Spinal cord (tissue), 10 donors: Measurements from ENCODE around the gene GCK. TPM values are rescaled to one million over a fixed set of nuclear protein-coding genes. Genes with fewer than 3 reads are reported as not detected.
A peak's percentile ranks its signal among the peaks of the same experiment; 100 is the strongest.

Source experiments
- DNase-seq, 6 donors: peaks; one replicate each; pipeline versions ENCODE4 v3.0.0 to v3.0.0-alpha.2; 2013 to 2015; ENCODE audit warnings: low spot score in 6 of 6, low read depth in 4 of 6
- H3K27ac ChIP-seq: one replicate; pipeline ENCODE4 v1.5.1; 2013; ENCODE audit warnings: low read depth, low read length, control low read depth
- H3K27me3 ChIP-seq: one replicate; pipeline ENCODE4 v1.6.1; 2013; ENCODE audit warnings: low read length; ENCODE audit not compliant: control insufficient read depth, insufficient read depth
- H3K36me3 ChIP-seq: one replicate; pipeline ENCODE4 v1.6.1; 2013; ENCODE audit warnings: low read length; ENCODE audit not compliant: control insufficient read depth, insufficient read depth
- H3K4me1 ChIP-seq: one replicate; pipeline ENCODE4 v1.6.1; 2013; ENCODE audit warnings: low read length; ENCODE audit not compliant: control insufficient read depth, insufficient read depth
- H3K4me3 ChIP-seq: one replicate; pipeline ENCODE4 v1.5.1; 2013; ENCODE audit warnings: low read depth, low read length, control low read depth
- H3K9me3 ChIP-seq: one replicate; pipeline ENCODE4 v1.6.1; 2013; ENCODE audit warnings: low read length; ENCODE audit not compliant: control insufficient read depth, insufficient read depth
- WGBS: methylation state at CpG from one replicate; pipeline ENCODE4 v1.1.5; 2013; ENCODE audit warnings: missing lambda C conversion rate; ENCODE audit not compliant: insufficient coverage; 5-methylcytosine and 5-hydroxymethylcytosine counted together
- polyA plus RNA-seq, 2 donors: library from polyadenylated mRNA; unstranded; fragments of 120-200 nt; gene quantifications; one replicate each; pipeline ENCODE4 v1.2.1, GENCODE V29; 2013; ENCODE audit not compliant: insufficient read length in 2 of 2
- total RNA-seq, 2 donors: library from RNA; depleted of rRNA in 1 of 2; stranded (reverse); fragments of 120-200 nt in 1 of 2; fragments of >200 nt in 1 of 2; gene quantifications; one replicate each; pipeline versions ENCODE4 v1.2.3 to v1.2.4, GENCODE V29; 2013 to 2014
- donor health status: healthy.

The GCK gene
- total and polyA plus RNA-seq, 4 donors, result 4.8 to 14.0 (median 9.5) TPM

DNA sequence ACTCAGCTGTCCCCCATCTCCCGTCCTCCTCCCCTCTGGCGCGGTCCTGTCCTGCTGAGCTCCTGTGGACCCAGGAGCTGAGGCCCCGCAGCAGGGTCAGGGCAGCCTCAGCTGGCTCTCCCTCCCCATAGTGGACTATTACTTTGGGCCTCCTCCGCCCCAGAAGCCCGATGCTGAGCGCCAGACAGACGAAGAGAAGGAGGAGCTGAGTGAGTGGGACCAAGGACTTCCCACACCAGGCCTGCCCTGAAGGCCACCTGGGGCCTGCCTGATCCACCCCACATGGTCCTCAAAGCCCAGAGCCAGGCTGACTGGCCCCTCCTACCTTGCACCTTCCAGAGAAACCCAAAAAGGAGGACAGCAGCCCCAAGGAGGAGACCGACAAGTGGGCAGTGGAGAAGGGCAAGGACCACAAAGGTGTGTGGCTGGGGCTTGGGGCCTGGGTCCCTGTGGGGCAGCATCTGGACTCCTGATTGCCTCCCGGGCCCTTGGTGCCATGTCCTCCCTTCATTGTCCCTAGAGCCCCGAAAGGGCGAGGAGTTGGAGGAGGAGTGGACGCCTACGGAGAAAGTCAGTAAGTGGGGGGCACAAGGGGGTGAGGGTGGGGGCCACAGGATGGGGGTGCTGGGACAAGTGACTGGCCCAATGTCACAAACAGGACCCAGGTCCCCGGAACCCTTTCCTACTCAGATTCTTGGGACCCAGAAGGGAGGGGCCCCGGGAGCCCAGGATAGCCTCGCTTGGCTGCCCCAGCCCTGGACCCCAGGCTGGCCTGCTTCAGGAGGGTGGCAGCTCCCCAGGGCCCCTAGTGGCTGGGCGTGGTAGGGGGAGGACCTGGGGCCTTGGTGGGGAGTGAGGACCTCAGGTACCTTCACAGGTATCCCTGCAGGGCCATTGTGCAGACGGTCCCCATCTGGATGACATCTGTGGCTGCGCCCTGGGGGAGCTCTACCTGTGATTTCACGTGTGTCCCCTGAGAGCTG is 80.2 kb downstream of the GCK start:
- Histone ChIP-seq H3K9me3 (no peaks in the 10 kb centered on the region), H3K27me3 (peaks cover 2% of the 10 kb centered on the region), H3K4me3 (no peak overlapping the region), H3K36me3 (peaks cover 78% of the 10 kb centered on the region), H3K27ac (no peak overlapping the region), H3K4me1 (peaks cover 71% of the 10 kb centered on the region)
- 89% methylated on average over 14 of the region's 21 CpGs for WGBS
- DNase-seq, result no peak

GRCh38 chr7:44107961-44108767 is 81.1 kb downstream of the GCK start:
- Histone ChIP-seq H3K9me3 (no peaks in the 10 kb centered on the region), H3K4me1 (peaks cover 72% of the 10 kb centered on the region), H3K36me3 (peaks cover 69% of the 10 kb centered on the region), H3K27me3 (peaks cover 2% of the 10 kb centered on the region), H3K4me3 (no peak overlapping the region), H3K27ac (no peak overlapping the region)
- 92% methylated on average over 18 of the region's 21 CpGs for WGBS
- DNase-seq, result no peak

DNA sequence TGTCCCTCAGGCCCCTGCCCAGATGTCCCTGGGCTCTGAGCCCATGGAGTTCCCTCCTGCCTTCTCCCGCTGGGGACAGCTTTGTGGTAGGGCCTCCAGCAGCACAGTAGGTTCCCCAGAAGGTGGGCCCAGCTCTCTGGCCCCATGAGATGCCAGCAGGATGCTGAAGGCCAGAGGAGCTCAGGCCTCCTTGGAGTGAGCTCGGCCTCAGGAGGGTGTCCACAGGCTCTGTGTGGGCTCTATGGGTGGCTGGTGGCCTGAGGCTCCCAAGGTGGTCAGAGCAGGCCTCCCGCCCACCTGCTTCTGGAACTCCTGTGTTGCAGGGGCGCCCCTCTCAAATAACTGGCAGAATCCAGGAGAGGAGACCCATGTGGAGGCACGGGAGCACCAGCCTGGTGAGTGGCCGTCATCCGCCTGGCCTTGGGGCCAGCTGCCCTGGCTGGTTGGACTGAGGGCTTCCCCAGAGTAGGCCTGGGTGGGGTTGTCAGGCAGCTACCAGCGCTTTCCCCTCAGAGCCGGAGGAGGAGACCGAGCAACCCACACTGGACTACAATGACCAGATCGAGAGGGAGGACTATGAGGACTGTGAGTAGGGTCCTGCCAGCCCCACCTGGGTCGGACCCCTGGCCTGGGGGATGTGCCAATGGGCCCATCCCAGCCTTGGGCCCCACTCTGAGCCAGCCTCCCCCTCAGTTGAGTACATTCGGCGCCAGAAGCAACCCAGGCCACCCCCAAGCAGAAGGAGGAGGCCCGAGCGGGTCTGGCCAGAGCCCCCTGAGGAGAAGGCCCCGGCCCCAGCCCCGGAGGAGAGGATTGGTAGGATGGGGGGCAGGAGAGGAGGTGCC is 81.9 kb downstream of the GCK start:
- peaks cover 72% of the 10 kb centered on the region for H3K4me1 ChIP-seq
- H3K27ac ChIP-seq, result no peak overlapping the region
- DNase-seq, result no peak
- H3K4me3 ChIP-seq, result no peak overlapping the region
- no peaks in the 10 kb centered on the region for H3K9me3 ChIP-seq
- H3K36me3 ChIP-seq, result peaks cover 60% of the 10 kb centered on the region
- H3K27me3 ChIP-seq, result peaks cover 2% of the 10 kb centered on the region
- WGBS, result 96% methylated on average over 14 of the region's 18 CpGs

DNA sequence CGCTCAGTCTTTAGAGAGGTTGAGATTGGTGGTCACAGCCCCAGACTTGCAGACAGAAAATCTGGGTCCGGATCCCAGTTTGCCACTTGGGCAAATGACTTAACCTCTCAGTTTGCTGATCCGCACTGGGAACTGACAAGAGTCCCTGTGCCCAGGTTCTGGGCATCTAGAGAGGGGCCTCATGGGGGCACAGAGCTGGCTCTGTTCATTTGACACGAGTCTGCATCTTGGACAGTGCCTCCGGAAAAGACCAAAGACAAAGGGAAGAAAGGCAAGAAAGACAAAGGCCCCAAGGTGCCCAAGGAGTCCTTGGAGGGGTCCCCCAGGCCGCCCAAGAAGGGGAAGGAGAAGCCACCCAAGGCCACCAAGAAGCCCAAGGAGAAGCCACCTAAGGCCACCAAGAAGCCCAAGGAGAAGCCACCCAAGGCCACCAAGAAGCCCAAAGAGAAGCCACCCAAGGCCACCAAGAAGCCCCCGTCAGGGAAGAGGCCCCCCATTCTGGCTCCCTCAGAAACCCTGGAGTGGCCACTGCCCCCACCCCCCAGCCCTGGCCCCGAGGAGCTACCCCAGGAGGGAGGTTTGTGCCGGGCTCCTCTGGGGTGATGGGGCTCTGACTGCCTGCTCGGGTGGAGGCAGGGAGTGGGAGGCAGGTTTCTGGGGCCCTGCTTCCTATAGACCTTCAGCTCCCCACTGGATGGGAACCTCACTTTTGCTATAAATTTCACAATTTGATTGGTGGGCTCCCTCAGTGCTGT is 82.8 kb downstream of the GCK start:
- Histone ChIP-seq H3K27ac (no peak overlapping the region), H3K27me3 (peaks cover 2% of the 10 kb centered on the region), H3K4me3 (no peak overlapping the region), H3K4me1 (peaks cover 72% of the 10 kb centered on the region), H3K9me3 (no peaks in the 10 kb centered on the region), H3K36me3 (peaks cover 52% of the 10 kb centered on the region)
- WGBS, result 93% methylated on average over 7 of the region's 10 CpGs
- no peak for DNase-seq

DNA sequence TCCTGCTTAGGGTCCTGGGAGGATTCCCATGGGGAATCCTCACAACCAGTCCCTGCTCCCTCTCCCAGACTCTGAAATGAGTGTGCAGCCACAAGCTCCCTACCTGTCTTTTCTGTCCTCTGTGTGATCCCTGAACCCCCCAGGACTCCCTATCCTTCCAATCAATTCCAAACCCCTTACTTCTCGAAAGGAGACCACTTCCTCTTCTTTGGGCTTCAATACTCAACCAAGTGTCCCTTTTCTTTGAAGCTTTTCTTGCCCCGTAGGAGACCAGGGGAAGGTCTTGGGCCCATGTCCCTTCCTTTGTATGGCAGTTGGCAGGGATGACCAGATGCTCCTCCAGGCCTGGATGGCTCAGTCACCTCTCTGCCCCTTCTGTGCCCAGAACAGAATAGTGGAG is 83.4 kb downstream of the GCK start:
- Histone ChIP-seq H3K27ac (peak overlapping the region; percentile 82), H3K4me3 (peak overlapping the region; percentile 52), H3K36me3 (peaks cover 45% of the 10 kb centered on the region), H3K4me1 (peaks cover 72% of the 10 kb centered on the region), H3K9me3 (no peaks in the 10 kb centered on the region), H3K27me3 (peaks cover 2% of the 10 kb centered on the region)
- WGBS, result 54% methylated on average over 2 of the region's 2 CpGs
- DNase-seq, result no peak

- H3K9me3 ChIP-seq, result no peaks in the 10 kb centered on the region
- H3K27me3 ChIP-seq, result peaks cover 2% of the 10 kb centered on the region
- peak overlapping the region; percentile 82 for H3K27ac ChIP-seq
- H3K4me1 ChIP-seq, result peaks cover 69% of the 10 kb centered on the region
- peaks cover 38% of the 10 kb centered on the region for H3K36me3 ChIP-seq
- H3K4me3 ChIP-seq, result peak overlapping the region; percentile 52
- DNase-seq, result peak in 2 of 6 donors; percentile 61 to 77
- whole genome bisulfite sequencing, result 13% methylated on average over 19 of the region's 28 CpGs
Measured at GRCh38 chr7:44104860-44105771, 84.1 kb downstream of the GCK start.

DNA sequence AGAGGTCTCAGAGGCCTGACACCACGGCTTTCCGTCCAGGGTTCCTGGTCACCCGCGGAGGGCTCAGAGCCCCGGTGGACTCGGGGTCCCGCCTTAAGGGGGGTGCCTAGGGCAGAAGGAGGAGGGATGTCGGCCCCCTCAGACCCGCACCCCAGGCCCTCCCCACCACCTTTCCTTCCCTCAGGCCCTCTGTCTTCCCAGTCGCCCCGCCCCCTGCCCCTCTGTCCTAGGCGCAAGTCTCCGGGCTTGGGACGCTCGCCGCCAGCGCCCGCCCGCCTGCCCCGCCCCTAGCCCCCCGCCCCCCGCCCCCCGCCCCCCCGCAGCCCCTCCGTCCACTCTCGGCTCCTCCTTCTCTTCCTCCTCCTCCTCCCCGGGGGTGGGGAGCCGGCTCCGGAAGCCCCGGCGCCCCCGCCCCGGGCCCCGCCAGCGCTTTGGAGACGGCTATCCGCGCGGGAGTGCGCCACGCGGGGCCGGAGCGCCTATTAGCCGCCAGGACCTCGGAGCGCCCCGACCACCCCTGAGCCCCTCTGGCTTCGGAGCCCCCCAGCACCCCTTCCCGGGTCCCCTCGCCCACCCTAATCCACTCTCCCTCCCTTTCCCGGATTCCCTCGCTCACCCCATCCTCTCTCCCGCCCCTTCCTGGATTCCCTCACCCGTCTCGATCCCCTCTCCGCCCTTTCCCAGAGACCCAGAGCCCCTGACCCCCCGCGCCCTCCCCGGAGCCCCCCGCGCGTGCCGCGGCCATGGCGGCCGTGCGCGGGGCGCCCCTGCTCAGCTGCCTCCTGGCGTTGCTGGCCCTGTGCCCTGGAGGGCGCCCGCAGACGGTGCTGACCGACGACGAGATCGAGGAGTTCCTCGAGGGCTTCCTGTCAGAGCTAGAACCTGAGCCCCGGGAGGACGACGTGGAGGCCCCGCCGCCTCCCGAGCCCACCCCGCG is 85.0 kb downstream of the GCK start, which contains the start of gene AEBP1:
TSS of gene AEBP1 (plus strand) at position 423 of the 937 bp plus-strand sequence. CDS start at position 744, 321 bp downstream.
- WGBS, result 1% methylated on average over 67 of the region's 87 CpGs
- H3K27ac ChIP-seq, result peak within 1 kb of the TSS; percentile 82

More for the DNA sequence above, 85.0 kb downstream of the GCK start, which contains the start of gene AEBP1:
- peak within 1 kb of the TSS; percentile 52 for H3K4me3 ChIP-seq
- no peaks in the 10 kb centered on the region for H3K9me3 ChIP-seq
- peak in 2 of 6 donors; percentile 26 to 74 for DNase-seq
- H3K36me3 ChIP-seq, result peaks cover 29% of the 10 kb centered on the region
- peaks cover 69% of the 10 kb centered on the region for H3K4me1 ChIP-seq
- peaks cover 2% of the 10 kb centered on the region for H3K27me3 ChIP-seq
